Neural progenitor cell (in vitro differentiated cells): ENCODE results near the gene SLC35E2B.
"Not testable (repeated sequence)": the region's sequence is repeated elsewhere in the genome, so short reads cannot be mapped to it uniquely, and the experiment has no call there.

Source experiments
- EZH2 ChIP-seq: fragments of 200-600 bp; sonication (generic); IDR thresholded peaks from 2 replicates; pipeline ENCODE4 v1.6.1; 2017; ENCODE audit warnings: antibody characterized with exemption, mild to moderate bottlenecking, moderate library complexity
- EZH2phosphoT487 ChIP-seq: fragments of 200-600 bp; sonication (generic); IDR thresholded peaks from 2 replicates; pipeline ENCODE4 v1.6.1; 2017; ENCODE audit warnings: antibody characterized with exemption
- TF ChIP-seq, protein P1 (sequence below): fragments of 200-600 bp; sonication (generic); IDR thresholded peaks from 2 replicates; pipeline ENCODE4 v1.5.1; 2017; ENCODE audit warnings: antibody characterized with exemption, mild to moderate bottlenecking

DNA sequence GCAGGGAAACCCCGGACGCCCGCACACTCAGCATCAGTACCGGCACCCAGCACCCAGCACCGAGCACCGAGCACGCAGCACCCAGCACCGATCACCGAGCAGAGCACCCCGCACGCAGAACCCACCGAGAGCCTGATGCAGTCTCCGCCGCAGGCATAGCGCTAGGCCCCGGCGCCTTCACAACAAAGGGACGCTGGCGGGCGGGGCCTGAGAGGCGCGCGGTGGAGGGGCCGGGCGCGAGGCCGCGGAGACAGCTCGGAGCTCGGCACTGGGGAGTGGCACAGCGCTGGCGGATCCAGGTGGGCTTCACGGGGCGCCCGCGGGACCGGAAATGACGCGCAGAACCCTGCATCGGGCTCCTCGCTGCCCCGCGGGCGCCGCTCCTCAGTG is 276 bp downstream of the SLC35E2B start:
- TF ChIP-seq, protein P1, sequence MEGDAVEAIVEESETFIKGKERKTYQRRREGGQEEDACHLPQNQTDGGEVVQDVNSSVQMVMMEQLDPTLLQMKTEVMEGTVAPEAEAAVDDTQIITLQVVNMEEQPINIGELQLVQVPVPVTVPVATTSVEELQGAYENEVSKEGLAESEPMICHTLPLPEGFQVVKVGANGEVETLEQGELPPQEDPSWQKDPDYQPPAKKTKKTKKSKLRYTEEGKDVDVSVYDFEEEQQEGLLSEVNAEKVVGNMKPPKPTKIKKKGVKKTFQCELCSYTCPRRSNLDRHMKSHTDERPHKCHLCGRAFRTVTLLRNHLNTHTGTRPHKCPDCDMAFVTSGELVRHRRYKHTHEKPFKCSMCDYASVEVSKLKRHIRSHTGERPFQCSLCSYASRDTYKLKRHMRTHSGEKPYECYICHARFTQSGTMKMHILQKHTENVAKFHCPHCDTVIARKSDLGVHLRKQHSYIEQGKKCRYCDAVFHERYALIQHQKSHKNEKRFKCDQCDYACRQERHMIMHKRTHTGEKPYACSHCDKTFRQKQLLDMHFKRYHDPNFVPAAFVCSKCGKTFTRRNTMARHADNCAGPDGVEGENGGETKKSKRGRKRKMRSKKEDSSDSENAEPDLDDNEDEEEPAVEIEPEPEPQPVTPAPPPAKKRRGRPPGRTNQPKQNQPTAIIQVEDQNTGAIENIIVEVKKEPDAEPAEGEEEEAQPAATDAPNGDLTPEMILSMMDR = not testable (repeated sequence)
- TF ChIP-seq EZH2phosphoT487, EZH2: not testable (repeated sequence)
